Neural progenitor cell (in vitro differentiated cells): ENCODE results near the gene CD55. TPM values are rescaled to one million over a fixed set of nuclear protein-coding genes. Genes with fewer than 3 reads are reported as not detected.

ENCODE experiments used
- DNase-seq: peaks from one replicate; pipeline ENCODE4 v3.0.0-alpha.2; 2016; ENCODE audit warnings: low spot score
- H2AFZ ChIP-seq: fragments of 200-600 bp; sonication (generic); replicated peaks from 2 replicates; pipeline ENCODE4 v1.6.1; 2016; ENCODE audit warnings: antibody characterized with exemption
- H3F3A ChIP-seq: fragments of 200-600 bp; sonication (generic); 2 replicates; pipeline ENCODE4 v1.6.1; 2016; ENCODE audit warnings: antibody characterized with exemption, low read depth
- H3K27ac ChIP-seq: fragments of 200-600 bp; sonication (generic); 2 replicates; pipeline ENCODE4 v1.5.1; 2016; ENCODE audit warnings: mild to moderate bottlenecking
- H3K27me3 ChIP-seq: fragments of 200-600 bp; sonication (generic); 2 replicates; pipeline ENCODE4 v1.6.1; 2016; ENCODE audit warnings: mild to moderate bottlenecking, moderate library complexity
- H3K36me3 ChIP-seq: fragments of 200-600 bp; sonication (generic); 2 replicates; pipeline ENCODE4 v1.5.1; 2016
- H3K4me1 ChIP-seq: fragments of 200-600 bp; sonication (generic); 2 replicates; pipeline ENCODE4 v1.6.1; 2016; ENCODE audit warnings: mixed run types
- H3K4me2 ChIP-seq: fragments of 200-600 bp; sonication (generic); 2 replicates; pipeline ENCODE4 v1.6.1; 2016
- H3K4me3 ChIP-seq: fragments of 200-600 bp; sonication (generic); 2 replicates; pipeline ENCODE4 v1.5.1; 2016
- H3K79me2 ChIP-seq: fragments of 200-600 bp; sonication (generic); 2 replicates; pipeline ENCODE4 v1.6.1; 2016; ENCODE audit warnings: low read depth
- H3K9ac ChIP-seq: fragments of 200-600 bp; sonication (generic); 2 replicates; pipeline ENCODE4 v1.6.1; 2016
- H3K9me3 ChIP-seq: fragments of 200-600 bp; sonication (generic); 2 replicates; pipeline ENCODE4 v1.5.1; 2016; ENCODE audit warnings: low read depth
- H4K20me1 ChIP-seq: fragments of 200-600 bp; sonication (generic); 2 replicates; pipeline ENCODE4 v1.6.1; 2016; ENCODE audit warnings: low read depth
- H3K27ac Mint-ChIP-seq: 3 replicates; pipeline ENCODE4 v1.8.0; 2021; ENCODE audit warnings: mixed read lengths
- H3K27me3 Mint-ChIP-seq: 2 replicates; pipeline ENCODE4 v1.8.0; 2022; ENCODE audit warnings: low read depth, mild to moderate bottlenecking, inconsistent platforms, moderate library complexity, mixed read lengths; ENCODE audit not compliant: insufficient read depth
- H3K36me3 Mint-ChIP-seq: 3 replicates; pipeline ENCODE4 v1.8.0; 2021; ENCODE audit warnings: mixed read lengths
- H3K4me1 Mint-ChIP-seq: 3 replicates; pipeline ENCODE4 v1.8.0; 2021; ENCODE audit warnings: mixed read lengths
- H3K4me3 Mint-ChIP-seq: 3 replicates; pipeline ENCODE4 v1.8.0; 2021; ENCODE audit warnings: mild to moderate bottlenecking, moderate library complexity, mixed read lengths
- H3K9me3 Mint-ChIP-seq: 3 replicates; pipeline ENCODE4 v1.8.0; 2020; ENCODE audit warnings: mixed read lengths
- EZH2 ChIP-seq: fragments of 200-600 bp; sonication (generic); IDR thresholded peaks from 2 replicates; pipeline ENCODE4 v1.6.1; 2017; ENCODE audit warnings: antibody characterized with exemption, mild to moderate bottlenecking, moderate library complexity
- EZH2phosphoT487 ChIP-seq: fragments of 200-600 bp; sonication (generic); IDR thresholded peaks from 2 replicates; pipeline ENCODE4 v1.6.1; 2017; ENCODE audit warnings: antibody characterized with exemption
- total RNA-seq: library from RNA; depleted of rRNA; stranded (reverse); fragments of >200 nt; gene quantifications from 2 replicates; pipeline ENCODE4 v1.2.3, GENCODE V29; 2015; ENCODE audit warnings: low replicate concordance
- TF ChIP-seq, protein P1 (sequence below): fragments of 200-600 bp; sonication (generic); IDR thresholded peaks from 2 replicates; pipeline ENCODE4 v1.5.1; 2017; ENCODE audit warnings: antibody characterized with exemption, mild to moderate bottlenecking

The CD55 gene
- total RNA-seq, 1 donor from 2014 or later: 11.5 TPM

GRCh38 chr1:207311888-207312603 is 9.4 kb upstream of the CD55 start:
- H3K27ac Mint-ChIP-seq: no peak overlapping the region
- H3K9ac ChIP-seq: no peak overlapping the region
- no peak for DNase-seq
- H3K4me3 Mint-ChIP-seq: no peak overlapping the region
- H3K36me3 ChIP-seq: no peaks in the 10 kb centered on the region
- no peak overlapping the region for H3K4me3 ChIP-seq
- H3K4me1 Mint-ChIP-seq: no peaks in the 10 kb centered on the region
- H3K4me1 ChIP-seq: no peaks in the 10 kb centered on the region
- no peak overlapping the region for H3K4me2 ChIP-seq
- H3K27me3 ChIP-seq: no peaks in the 10 kb centered on the region
- no peaks in the 10 kb centered on the region for H3K36me3 Mint-ChIP-seq
- no peaks in the 10 kb centered on the region for H3K9me3 Mint-ChIP-seq
- no peak overlapping the region for H3K27ac ChIP-seq
- TF ChIP-seq EZH2 (no peak), EZH2phosphoT487 (no peak)
- TF ChIP-seq, protein P1, sequence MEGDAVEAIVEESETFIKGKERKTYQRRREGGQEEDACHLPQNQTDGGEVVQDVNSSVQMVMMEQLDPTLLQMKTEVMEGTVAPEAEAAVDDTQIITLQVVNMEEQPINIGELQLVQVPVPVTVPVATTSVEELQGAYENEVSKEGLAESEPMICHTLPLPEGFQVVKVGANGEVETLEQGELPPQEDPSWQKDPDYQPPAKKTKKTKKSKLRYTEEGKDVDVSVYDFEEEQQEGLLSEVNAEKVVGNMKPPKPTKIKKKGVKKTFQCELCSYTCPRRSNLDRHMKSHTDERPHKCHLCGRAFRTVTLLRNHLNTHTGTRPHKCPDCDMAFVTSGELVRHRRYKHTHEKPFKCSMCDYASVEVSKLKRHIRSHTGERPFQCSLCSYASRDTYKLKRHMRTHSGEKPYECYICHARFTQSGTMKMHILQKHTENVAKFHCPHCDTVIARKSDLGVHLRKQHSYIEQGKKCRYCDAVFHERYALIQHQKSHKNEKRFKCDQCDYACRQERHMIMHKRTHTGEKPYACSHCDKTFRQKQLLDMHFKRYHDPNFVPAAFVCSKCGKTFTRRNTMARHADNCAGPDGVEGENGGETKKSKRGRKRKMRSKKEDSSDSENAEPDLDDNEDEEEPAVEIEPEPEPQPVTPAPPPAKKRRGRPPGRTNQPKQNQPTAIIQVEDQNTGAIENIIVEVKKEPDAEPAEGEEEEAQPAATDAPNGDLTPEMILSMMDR: no peak
- H3K9me3 ChIP-seq: no peaks in the 10 kb centered on the region
- no peaks in the 10 kb centered on the region for H4K20me1 ChIP-seq
- H2AFZ ChIP-seq: no peak overlapping the region
- H3F3A ChIP-seq: no peaks in the 10 kb centered on the region
- H3K27me3 Mint-ChIP-seq: peaks cover 3% of the 10 kb centered on the region
- no peaks in the 10 kb centered on the region for H3K79me2 ChIP-seq

DNA sequence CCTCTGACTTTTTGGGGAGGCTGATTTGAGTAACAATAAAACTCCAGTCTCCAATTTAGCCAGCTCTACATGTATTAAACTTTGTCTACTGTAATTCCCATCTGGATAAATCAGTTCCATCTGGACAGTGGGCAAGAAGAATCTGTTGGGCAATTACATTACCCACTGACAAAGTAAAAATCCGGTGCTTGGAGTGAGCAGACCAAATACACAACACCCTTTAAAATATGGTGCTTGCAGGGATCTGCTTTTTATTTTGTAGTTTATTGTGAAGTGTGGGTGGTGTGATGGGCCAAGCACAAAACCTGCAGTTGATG is 8.9 kb upstream of the CD55 start:
- Mint-ChIP-seq H3K27me3 (peaks cover 5% of the 10 kb centered on the region), H3K27ac (no peak overlapping the region), H3K9me3 (no peaks in the 10 kb centered on the region), H3K4me3 (no peak overlapping the region), H3K36me3 (no peaks in the 10 kb centered on the region), H3K4me1 (no peaks in the 10 kb centered on the region)
- TF ChIP-seq EZH2phosphoT487 (no peak), EZH2 (no peak)
- TF ChIP-seq, protein P1: no peak
- Histone ChIP-seq H3K36me3 (no peaks in the 10 kb centered on the region), H3K4me3 (no peak overlapping the region), H3K79me2 (no peaks in the 10 kb centered on the region), H4K20me1 (no peaks in the 10 kb centered on the region), H3K27ac (no peak overlapping the region), H3K4me2 (no peak overlapping the region), H2AFZ (no peak overlapping the region), H3K9ac (no peak overlapping the region), H3K27me3 (no peaks in the 10 kb centered on the region), H3F3A (no peaks in the 10 kb centered on the region), H3K9me3 (no peaks in the 10 kb centered on the region), H3K4me1 (no peaks in the 10 kb centered on the region)
- no peak for DNase-seq

GRCh38 chr1:207313131-207313530 is 8.3 kb upstream of the CD55 start:
- no peaks in the 10 kb centered on the region for H3K36me3 ChIP-seq
- no peak overlapping the region for H3K9ac ChIP-seq
- peaks cover 6% of the 10 kb centered on the region for H3K27me3 Mint-ChIP-seq

More at GRCh38 chr1:207313131-207313530, 8.3 kb upstream of the CD55 start:
- no peak overlapping the region for H3K27ac ChIP-seq
- Mint-ChIP-seq H3K9me3 (no peaks in the 10 kb centered on the region), H3K27ac (no peak overlapping the region), H3K36me3 (no peaks in the 10 kb centered on the region), H3K4me1 (no peaks in the 10 kb centered on the region), H3K4me3 (no peak overlapping the region)
- no peaks in the 10 kb centered on the region for H3K9me3 ChIP-seq
- no peak overlapping the region for H3K4me2 ChIP-seq
- H3K79me2 ChIP-seq: no peaks in the 10 kb centered on the region
- no peak overlapping the region for H2AFZ ChIP-seq
- no peaks in the 10 kb centered on the region for H3K4me1 ChIP-seq
- no peak for TF ChIP-seq EZH2
- TF ChIP-seq, protein P1: no peak
- H3K4me3 ChIP-seq: no peak overlapping the region
- H3K27me3 ChIP-seq: no peaks in the 10 kb centered on the region
- no peaks in the 10 kb centered on the region for H3F3A ChIP-seq
- H4K20me1 ChIP-seq: no peaks in the 10 kb centered on the region
- no peak for DNase-seq
